Stimulated activated CD4-positive, alpha-beta T cell treated with anti-CD3 and anti-CD28 coated beads, TNF-alpha, amount 100 ng/mL, for 48 hours (primary cell): ENCODE data around the gene PRPF38B.

ENCODE experiments used
- DNase-seq, 3 donors: peaks; one replicate each; pipeline ENCODE4 v3.0.0-alpha.2; 2020; ENCODE audit warnings: low read depth in 3 of 3

PRPF38B gene

DNA sequence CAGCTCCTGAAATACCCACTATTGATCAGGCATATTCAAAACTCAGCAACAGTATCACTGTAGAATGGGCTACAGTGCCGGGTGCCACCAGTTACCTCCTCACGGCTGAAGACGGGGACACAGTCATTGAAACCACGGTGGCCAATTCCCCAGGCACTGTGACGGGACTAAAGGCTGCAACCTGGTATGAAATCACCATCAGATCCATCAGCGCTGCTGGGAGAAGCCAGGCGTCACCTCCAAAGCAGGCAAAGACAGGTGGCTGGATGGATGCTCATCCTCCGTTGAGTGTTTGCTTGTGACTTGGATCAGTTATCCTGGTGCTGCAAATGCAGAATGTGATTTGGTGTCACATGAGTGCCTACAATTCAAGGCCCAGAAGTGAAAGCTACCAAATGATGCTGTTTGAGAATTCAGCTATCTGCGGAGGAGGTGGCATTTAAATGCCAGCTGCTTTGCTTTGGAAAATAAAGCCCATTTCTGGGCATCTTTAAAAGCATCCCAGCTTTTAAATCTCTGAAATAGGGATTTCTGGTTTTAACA, 25.7 kb downstream of the PRPF38B start:
- no peak for DNase-seq

DNA sequence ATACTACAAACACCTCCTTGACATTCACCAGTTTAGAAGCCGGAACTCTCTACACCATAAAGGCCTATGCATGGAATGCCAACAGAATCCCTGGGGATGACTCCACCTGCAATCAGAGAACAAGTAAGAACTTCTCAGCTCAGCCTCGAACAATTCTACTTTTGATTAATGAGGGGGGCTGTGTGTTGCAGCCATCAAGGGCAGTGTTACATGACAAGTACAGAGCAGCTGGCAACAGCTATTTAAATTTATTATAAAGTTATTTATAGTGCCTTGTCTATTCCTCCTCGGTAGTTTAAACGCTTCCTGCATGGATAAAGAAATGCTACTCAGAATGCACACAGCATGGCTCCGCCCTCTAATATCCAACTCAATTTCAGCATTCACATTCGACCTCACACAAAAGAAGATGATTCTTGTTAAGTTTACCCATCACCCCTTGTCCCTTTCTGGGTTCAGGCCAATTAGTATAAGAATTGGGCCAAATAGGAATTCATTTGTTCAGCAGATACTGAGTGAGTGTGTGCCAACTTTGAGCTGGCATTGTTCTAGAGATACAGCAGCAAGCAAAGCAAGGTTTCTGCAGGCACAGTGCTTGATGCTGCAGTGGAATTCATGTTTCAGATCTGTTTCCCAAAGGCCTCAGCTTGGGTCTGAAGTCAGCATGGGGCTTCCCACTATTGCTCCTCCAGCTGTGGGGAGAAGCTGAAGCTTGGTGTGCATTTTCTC, 27.0 kb downstream of the PRPF38B start:
- DNase-seq = no peak

DNA sequence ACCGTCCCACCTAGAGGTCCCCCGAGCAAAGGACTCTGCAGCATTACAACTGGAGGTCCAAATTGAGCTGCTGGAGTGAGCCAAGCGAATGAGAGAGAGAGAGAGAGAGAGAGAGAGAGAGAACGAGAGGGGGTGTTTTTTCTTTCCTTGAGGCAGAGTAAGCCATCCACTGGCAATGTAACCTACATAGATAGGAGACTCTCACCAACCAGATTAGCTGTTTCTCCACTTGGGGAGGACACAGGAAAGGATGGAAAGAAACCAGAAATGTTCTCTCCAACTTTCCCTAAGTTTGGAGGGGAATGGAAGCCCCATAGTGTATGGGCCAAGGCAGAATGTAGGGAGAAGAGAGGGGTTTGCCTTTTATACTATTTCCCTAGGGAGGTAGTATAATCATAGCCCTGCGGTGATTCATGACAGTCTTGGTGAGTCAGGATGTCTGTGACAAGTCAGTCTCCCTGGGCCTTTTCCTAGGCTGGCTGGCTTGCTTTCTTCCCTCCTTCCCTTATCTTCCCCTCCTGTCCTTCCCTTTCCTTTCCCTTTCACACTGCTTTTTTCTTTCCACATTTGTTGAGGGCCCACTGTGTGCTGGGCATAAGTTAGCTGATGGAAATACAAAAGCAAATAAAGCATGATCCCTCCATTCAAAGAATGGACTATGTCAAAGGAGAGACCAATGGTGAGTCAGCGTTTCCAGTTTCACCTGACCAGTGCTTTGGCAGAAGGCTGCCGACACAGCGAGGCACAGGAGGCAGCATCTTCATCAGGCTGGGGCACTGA, 27.7 kb downstream of the PRPF38B start:
- DNase-seq = no peak

DNA sequence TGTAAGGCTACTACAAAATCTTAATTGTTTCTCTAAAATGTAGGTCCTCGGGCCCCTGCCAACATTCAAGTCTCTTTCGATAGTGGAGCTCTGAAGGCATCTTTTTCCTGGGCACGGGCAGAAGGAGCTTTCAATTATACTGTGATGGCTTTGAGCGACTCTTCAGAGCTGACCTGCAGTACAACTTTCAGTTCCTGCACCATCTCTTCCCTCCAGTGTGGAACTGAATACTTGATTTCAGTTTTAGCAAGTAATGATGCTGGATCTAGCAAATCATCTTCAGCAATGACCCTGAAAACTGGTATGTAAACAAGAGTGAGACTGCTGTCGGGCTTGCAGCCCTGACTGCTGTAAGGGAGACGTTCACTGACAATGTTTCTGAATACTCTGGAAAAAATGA, 30.2 kb downstream of the PRPF38B start:
- no peak for DNase-seq

DNA sequence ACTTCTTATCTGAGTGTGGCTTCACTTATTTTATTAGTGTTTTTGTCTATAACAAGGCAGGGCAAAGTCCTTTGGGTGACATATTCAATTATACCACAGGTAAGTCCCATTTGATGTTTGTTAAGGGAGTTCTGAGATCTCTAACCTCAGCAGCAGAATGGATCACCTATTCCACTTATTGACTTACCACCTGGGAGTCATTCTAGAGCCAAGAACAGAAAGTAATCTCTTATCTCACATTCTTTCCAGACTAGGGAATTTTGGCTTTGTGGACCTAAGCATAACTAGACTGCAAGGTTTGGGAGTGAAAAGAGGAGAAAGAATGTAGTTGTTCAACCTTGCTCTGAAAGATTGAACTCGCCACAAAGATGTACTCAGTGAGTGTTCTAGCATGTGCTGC, 33.8 kb downstream of the PRPF38B start:
- DNase-seq = no peak

DNA sequence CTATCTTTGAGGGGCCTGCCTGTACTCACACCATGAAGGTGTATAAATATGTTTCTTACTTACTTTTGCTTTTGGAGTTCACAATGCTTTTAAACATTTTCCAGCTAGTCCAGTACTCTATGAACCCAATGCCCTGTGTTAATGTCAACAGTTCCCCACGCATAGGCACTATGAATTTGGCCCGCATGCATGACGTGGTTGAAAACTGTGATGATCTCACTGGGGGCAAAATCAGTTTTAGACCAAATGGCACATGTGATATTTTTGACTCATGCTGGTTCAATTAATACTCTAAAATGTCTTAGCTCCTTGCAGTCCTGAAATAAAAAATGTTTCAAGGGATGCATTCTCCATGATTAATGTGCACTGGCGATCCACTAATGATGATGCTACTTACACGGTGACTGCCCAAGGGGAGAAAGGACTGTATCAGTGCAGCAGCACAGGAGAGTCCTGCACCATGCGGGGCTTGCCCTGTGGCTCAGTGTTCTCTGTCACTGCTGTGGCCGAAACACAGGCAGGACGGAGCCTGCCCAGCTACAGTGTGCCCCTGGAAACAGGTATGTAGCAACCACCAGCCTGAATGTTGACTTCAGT, 36.3 kb downstream of the PRPF38B start:
- no peak for DNase-seq

DNA sequence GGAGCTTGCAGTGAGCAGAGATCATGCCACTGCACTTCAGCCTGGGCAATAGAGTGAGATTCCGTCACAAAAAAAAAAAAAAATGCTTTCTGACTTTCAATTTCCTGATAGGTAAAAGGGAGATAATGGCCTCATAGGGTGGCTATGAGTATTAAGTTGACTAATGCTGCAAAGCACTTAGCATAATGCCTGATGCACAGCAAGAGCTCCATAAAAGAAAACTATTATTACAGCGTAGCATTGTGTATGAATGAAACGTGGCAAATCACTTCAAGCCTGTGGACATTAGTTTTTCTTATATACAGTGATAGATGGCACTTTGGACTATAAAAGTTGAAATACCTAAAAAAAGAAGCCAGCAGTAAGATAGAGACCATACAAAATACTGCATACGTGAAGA, 37.4 kb downstream of the PRPF38B start:
- DNase-seq = no peak

DNA sequence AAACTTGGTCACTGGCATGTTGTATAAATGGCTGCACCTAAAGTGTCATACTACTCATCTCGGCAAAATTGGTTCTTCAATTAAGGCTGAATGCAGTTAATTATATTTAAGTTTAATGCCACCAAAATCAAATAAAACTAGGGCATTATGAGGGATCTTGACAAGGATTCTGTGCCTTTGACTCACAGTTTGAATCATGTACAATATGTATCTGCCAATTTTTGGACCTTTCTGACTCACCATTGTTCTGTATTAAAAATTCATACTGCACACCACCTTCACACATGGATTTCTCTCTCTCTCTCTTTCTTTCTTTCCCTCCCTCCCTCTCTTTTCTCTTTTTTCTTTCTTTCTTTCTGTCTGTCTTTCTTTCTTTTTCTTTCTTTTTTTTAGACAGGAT, 40.3 kb downstream of the PRPF38B start:
- no peak for DNase-seq

DNA sequence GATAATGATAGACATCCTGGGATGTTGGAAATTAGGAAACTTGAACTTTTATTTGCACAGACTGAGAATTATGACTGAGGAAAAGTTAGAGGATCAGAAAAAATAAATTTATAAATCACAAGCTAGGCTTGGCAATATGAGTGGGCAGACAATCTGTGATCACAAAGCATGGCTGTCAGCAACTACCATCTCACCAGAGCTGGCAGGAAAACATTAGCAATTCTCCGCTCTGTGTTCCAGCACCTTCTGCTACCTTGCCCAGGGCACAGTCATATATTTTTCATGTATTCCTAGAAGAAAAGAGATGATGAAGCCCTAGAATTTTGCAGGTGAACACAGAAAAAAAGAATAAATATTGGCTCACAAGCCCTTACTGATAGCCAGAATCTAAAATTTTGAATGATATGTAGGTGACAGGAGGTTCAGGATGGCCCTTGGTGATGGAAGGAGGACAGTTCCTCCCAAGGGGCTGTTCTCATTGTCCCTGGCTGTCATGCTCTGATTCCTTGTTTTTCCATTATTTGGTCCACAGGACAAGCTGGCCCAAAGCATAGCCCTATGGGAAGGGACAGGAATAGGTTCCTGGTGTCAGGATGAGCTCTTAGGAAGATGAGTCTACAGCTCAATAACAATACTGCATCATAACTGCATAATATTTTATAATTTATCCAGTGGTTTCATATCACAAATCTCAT, 42.2 kb downstream of the PRPF38B start:
- DNase-seq = no peak

DNA sequence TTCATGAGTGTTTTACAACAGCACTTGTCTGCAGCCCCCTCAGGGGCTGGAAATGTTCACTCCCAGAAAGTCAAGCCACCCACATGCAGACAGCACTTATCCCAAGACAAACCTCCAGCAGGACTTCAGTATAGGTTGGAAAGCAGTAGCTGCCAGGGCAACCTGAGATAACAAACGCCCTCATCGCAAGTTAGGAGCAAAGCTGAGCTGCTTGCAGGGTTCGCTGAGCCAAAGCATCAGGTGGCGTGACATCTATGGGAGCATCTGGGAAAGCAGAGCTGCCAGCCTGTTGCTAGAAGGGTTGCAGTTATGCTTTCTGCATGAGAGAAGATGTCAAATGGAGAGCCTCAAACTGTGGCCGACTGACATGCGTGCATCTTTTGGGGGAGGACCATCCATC, 50.1 kb downstream of the PRPF38B start:
- DNase-seq = no peak

DNA sequence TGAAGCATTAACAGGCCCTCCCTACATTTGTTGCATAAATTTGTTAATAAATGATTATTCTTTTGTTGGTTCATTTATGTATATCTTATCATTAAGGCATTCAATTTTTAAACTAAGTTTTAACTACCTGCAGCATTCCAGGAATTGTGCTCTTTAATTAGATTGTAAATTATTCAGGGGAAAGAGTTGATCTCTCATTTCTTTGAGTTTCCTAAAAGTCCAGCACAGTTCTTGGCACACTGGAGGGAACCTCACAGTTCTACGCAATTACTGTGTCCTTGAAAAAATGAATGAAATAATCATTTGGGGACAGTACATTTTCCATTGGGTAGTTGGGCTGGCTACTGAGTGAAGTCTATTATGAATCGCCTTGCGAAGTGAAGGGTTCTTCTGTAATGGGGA, 53.9 kb downstream of the PRPF38B start:
- DNase-seq = no peak

DNA sequence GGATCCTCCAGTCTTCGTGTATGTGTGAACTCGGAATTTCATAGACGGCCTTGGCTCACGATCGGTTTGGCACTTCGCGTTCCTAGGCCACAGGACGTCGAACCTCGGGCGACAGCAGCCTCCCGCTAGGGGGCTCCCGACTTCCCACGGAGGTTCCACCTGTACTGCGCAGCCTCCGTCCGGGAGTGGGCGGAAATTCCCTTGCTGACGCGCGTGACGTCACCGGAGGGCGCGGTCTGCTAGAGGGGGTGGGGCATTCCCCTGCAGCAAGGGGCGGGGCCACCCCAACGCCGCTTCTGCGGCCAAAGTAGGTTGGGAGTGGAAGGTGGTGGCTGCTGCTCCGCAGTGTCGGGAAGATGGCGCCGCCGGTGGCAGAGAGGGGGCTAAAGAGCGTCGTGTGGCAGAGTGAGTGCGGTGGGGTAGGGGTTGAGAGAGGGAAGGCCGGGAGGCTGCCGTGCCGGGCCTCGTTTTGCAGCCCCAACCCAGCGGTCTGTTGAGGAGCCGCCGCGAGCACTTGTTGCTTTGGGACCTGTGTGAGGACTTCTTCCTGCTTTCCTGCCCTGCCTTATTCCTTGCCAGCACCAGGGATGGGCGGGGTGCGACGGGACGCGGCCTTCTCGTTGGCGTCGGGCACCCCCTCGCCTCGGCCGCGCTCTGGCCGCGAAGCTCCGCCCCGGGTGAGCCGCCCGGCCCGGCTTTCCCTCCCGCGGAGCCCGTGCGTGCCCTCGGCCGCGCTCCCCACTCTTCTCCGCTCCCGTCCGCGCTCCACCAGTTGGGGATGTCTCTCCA, 54.5 kb downstream of the PRPF38B start, which contains the start of gene STXBP3:
Gene STXBP3, plus strand, starts transcription at position 293 of the 789 bp plus-strand sequence. Its CDS starts 64 bp downstream, at position 357.
- peak; percentile 100 for DNase-seq

DNA sequence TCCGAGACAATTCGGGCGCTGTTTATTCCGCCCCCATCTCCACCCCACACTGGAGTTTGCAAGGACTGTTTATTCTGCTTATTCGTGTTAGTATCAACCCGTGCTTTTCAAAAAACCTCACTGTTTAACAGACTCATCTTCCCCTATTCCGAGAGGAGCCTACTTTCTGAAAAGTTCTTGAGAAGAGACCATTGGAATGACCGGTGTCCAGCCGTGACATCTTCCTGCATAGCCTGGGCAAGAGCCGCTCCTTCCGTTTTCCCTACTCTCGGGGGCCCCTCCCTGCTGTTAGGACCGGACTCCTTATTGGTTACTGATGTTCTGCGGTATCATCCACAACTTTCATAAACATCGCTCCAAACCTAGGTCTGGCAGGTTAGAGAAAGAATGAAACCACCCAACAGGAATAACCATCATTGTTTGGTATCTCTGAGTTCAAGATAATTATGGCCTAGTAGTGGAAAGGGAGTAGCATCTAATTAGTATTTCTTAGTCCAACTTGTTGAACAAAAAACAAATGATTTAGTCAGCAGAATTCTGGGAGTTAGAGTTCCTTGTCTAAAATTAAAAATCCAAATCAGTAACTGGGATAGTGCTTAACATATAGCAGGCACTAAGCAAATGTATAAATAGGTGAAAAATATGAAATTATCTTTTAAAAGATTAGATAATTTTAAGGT, 55.2 kb downstream of the PRPF38B start:
- peak; percentile 17 to 26 (median 23) for DNase-seq

DNA sequence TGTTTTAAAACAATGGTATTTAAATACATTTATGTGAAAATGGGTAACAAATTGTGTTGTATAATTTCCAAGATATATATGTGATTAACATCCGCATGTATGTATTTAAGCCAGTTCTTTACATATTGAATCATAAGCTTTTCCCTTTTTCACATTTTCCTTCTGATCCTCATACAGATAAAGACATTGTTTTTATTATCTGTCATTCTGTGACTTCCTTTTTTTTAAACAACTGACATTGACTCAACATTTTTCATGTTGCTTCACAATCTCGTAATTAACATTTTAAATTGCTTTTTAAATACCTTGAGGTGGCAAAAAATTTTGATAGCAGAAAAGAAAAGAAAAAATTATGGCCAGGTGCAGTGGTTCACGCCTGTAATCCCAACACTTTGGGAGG, 55.8 kb downstream of the PRPF38B start:
- DNase-seq = no peak

DNA sequence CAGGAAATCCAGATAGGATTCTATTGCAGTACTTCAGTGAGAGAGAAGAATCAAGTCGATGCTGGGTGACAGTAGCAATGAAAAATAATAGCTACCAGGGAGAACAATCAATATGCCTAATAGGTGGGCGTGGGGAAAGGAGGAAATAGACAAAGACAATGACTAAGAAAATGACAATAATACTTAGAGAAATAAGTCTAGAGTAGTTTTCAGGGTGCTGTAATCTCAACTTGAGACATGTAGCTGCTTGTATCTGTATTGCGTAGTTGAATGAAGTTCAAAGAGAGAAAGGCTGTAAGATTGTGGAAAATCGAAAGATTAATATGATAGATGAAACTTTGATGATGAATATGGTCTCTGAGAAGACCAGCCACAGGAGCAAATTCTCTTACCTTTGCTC, 57.0 kb downstream of the PRPF38B start:
- DNase-seq = no peak

DNA sequence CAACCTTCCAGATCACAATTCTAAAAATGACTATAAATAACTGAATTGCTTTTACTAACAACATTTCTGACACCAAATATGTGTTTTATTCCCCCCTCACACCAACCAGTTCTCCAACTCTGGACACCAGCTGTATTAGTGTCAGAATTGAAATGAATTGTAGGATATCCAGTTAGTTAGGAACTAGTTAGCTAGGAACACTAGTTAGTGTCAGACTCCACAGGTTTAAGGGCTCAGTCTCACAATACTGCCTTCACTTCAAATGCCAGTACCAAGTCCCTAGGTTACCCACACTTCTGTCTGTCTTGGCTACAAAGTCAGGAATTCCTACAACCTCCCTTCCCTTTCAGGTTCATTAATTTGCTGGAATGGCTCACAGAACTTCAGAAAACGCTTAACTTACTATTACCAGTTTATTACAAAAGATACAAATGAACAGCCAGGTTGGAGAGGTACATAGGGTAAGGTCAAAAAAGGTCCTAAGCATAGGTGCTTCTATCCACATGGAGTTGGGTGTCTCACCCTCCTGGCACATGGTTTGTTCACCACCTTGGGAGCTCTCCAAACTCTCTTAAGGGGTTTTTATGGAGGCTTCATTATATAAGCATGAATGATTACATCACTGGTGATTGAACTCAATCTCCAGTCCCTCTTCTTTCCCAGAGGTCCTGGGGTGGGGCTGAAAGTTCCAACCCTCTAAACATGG, 58.5 kb downstream of the PRPF38B start:
- DNase-seq = no peak
